Measurements from ENCODE around the gene ELK4. TPM values are rescaled to one million over a fixed set of nuclear protein-coding genes. Genes with fewer than 3 reads are reported as not detected.

The ELK4 gene
- total RNA-seq, 1 donor from 2014 or later = 27.6 TPM

- Mint-ChIP-seq H3K27me3 (peaks cover 5% of the 10 kb centered on the region), H3K4me1 (ENCODE audit: unreplicated experiment) (peaks cover 27% of the 10 kb centered on the region), H3K4me3 (no peak overlapping the region), H3K36me3 (no peaks in the 10 kb centered on the region), H3K9me3 (no peaks in the 10 kb centered on the region), H3K27ac (no peak overlapping the region)
- no peak for DNase-seq (ENCODE audit: extremely low spot score, unreplicated experiment)
- TF ChIP-seq CTCF (conservative IDR thresholded peaks at IDR 0.05) = no peak
Measured at GRCh38 chr1:205666372-205667166, 34.8 kb upstream of the ELK4 start.

- TF ChIP-seq CTCF (conservative IDR thresholded peaks at IDR 0.05) = no peak
- Mint-ChIP-seq H3K4me3 (no peak overlapping the region), H3K36me3 (no peaks in the 10 kb centered on the region), H3K4me1 (ENCODE audit: unreplicated experiment) (peaks cover 30% of the 10 kb centered on the region), H3K27me3 (peaks cover 5% of the 10 kb centered on the region), H3K9me3 (no peaks in the 10 kb centered on the region), H3K27ac (no peak overlapping the region)
- no peak for DNase-seq (ENCODE audit: extremely low spot score, unreplicated experiment)
Measured at GRCh38 chr1:205665201-205666045, 33.6 kb upstream of the ELK4 start.

GRCh38 chr1:205664399-205665017, 32.7 kb upstream of the ELK4 start:
- TF ChIP-seq CTCF (conservative IDR thresholded peaks at IDR 0.05) = no peak
- Mint-ChIP-seq H3K27me3 (peaks cover 5% of the 10 kb centered on the region), H3K36me3 (no peaks in the 10 kb centered on the region), H3K27ac (no peak overlapping the region), H3K4me3 (no peak overlapping the region), H3K4me1 (ENCODE audit: unreplicated experiment) (peaks cover 27% of the 10 kb centered on the region), H3K9me3 (no peaks in the 10 kb centered on the region)
- no peak for DNase-seq (ENCODE audit: extremely low spot score, unreplicated experiment)

- Mint-ChIP-seq H3K9me3 (no peaks in the 10 kb centered on the region), H3K27ac (no peak overlapping the region), H3K36me3 (no peaks in the 10 kb centered on the region), H3K4me3 (no peak overlapping the region), H3K27me3 (peaks cover 4% of the 10 kb centered on the region), H3K4me1 (ENCODE audit: unreplicated experiment) (peaks cover 25% of the 10 kb centered on the region)
- DNase-seq (ENCODE audit: extremely low spot score, unreplicated experiment) = no peak
- no peak for TF ChIP-seq CTCF (conservative IDR thresholded peaks at IDR 0.05)
Measured at GRCh38 chr1:205663286-205663936, 31.6 kb upstream of the ELK4 start.

- Mint-ChIP-seq H3K4me1 (ENCODE audit: unreplicated experiment) (peaks cover 20% of the 10 kb centered on the region), H3K36me3 (no peaks in the 10 kb centered on the region), H3K27ac (no peak overlapping the region), H3K9me3 (no peaks in the 10 kb centered on the region), H3K27me3 (no peaks in the 10 kb centered on the region), H3K4me3 (no peak overlapping the region)
- no peak for TF ChIP-seq CTCF (conservative IDR thresholded peaks at IDR 0.05)
- DNase-seq (ENCODE audit: extremely low spot score, unreplicated experiment) = no peak
Measured at GRCh38 chr1:205662791-205663190, 31.0 kb upstream of the ELK4 start.

All from type B pancreatic cell (in vitro differentiated cells).